WI38 (cell line): Measurements from ENCODE around the gene ANO4.

Source experiments
- H3K4me3 ChIP-seq: 2 replicates; pipeline ENCODE4 v1.5.1; 2011; ENCODE audit warnings: low read depth, mild to moderate bottlenecking, control low read depth, low read length
- CTCF ChIP-seq: IDR thresholded peaks from 2 replicates; pipeline ENCODE4 v1.5.1; 2012; ENCODE audit warnings: low read depth, mild to moderate bottlenecking, control low read depth, low read length

The ANO4 gene

GRCh38 chr12:100801320-100801719 is 6.7 kb downstream of the ANO4 start:
- TF ChIP-seq CTCF, result no peak

GRCh38 chr12:100808777-100809176 is 14.2 kb downstream of the ANO4 start:
- TF ChIP-seq CTCF, result no peak
- no peak overlapping the region for H3K4me3 ChIP-seq

More at GRCh38 chr12:100801320-100801719, 6.7 kb downstream of the ANO4 start:
- H3K4me3 ChIP-seq, result no peak overlapping the region

- no peak overlapping the region for H3K4me3 ChIP-seq
- TF ChIP-seq CTCF, result no peak
Measured at GRCh38 chr12:100820314-100820713, 25.7 kb downstream of the ANO4 start.

GRCh38 chr12:100823963-100824362 is 29.4 kb downstream of the ANO4 start:
- no peak overlapping the region for H3K4me3 ChIP-seq
- TF ChIP-seq CTCF, result no peak

- H3K4me3 ChIP-seq, result no peak overlapping the region
- no peak for TF ChIP-seq CTCF
Measured at GRCh38 chr12:100824476-100824875, 29.9 kb downstream of the ANO4 start.

GRCh38 chr12:100826323-100826722 is 31.7 kb downstream of the ANO4 start:
- TF ChIP-seq CTCF, result no peak
- no peak overlapping the region for H3K4me3 ChIP-seq

- H3K4me3 ChIP-seq, result no peak overlapping the region
- TF ChIP-seq CTCF, result peak; percentile 88
Measured at GRCh38 chr12:100827901-100828520, 33.4 kb downstream of the ANO4 start.
